T-helper 22 cell (primary cell): Measurements from ENCODE around the gene EHMT1.

ENCODE experiments used
- DNase-seq: peaks from one replicate; pipeline ENCODE4 v3.0.0-alpha.2; 2020; ENCODE audit warnings: low read depth

EHMT1 gene

GRCh38 chr9:137829260-137829996 is 210.6 kb downstream of the EHMT1 start:
- no peak for DNase-seq

DNA sequence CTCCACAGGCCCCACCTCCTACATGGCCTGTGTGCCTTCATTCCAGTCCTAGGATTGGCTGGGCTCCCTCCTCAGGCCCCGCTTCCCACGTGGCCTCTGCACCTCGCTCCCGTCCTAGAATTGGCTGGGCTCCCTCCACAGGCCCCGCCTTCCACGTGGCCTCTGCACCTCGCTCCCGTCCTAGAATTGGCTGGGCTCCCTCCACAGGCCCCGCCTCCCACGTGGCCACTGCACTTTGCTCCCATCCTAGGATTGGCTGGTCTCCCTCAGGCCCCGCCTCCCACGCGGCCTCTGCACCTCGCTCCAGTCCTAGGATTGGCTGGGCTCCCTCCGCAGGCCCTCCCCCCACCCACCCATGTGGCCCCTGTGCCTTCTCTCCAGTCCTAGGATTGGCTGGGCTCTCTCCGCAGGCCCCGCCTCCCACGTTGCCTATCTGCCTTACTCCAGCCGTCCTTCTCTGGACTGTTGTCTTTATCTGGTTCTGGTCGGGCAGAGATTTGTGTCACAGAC is 213.4 kb downstream of the EHMT1 start:
- DNase-seq = no peak

DNA sequence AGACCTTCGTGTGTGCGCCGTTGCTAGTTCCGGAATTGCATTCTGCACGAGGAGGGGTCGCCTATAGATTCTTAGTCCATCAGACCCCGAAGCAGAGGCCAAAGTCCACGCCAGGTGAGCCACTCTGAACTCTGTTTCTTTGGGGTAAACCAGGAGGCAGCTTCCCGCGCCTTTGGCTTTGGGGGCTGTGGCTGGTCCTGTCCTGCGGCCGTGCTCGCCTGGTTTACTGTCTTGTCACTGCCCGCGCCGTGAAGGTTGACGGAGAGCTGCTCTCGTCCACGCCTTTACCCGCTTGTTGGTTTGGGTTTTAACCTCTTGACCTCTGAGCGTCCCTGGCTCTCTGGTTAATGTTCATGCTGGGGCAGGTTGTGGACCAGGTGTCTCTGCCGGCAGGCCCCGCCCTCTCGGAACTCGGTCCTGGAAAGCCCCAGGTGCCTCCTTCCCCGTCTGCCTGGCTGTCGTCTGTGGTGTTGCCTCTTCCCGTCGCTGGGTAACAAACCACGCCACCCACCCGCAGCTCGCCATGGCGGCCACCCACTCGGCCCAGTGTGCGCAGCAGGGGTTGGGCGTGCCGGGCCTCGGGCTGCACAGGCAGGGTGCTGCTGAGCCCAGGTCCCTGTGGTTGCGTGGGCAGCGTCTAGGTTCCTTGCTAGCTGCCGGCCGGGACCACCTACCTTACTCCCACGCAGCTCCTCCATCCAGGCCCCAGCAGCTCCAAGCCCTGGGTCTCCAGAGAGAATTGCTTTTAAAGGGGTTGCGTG is 214.2 kb downstream of the EHMT1 start:
- DNase-seq = no peak

GRCh38 chr9:137833721-137834613 is 215.2 kb downstream of the EHMT1 start:
- no peak for DNase-seq

- no peak for DNase-seq
Measured at GRCh38 chr9:137834846-137835546, 216.2 kb downstream of the EHMT1 start.

GRCh38 chr9:137836151-137836830 is 217.5 kb downstream of the EHMT1 start:
- DNase-seq = no peak

- DNase-seq = no peak
Measured at GRCh38 chr9:137836831-137837241, 218.0 kb downstream of the EHMT1 start.

- DNase-seq = no peak
Measured at GRCh38 chr9:137837345-137838278, 218.8 kb downstream of the EHMT1 start.

GRCh38 chr9:137838576-137838975 is 219.8 kb downstream of the EHMT1 start:
- no peak for DNase-seq

DNA sequence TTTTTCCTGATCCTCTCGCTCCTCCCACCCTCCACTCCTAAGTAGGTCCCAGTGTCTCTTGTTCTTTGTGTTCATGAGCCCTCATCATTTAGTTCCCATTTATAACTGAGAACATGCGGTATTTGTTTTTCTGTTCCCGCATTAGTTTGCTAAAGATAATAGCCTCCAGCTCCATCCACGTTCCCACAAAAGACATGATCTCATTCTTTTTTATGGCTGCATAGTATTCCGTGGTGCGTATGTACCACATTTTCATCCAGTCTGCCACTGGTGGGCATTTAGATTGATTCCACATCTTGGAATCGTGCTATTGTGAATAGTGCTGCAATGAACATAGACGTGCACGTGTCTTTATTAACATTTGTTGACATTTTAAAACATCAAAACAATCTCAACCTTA is 224.6 kb downstream of the EHMT1 start:
- no peak for DNase-seq

GRCh38 chr9:137851516-137852267 is 232.9 kb downstream of the EHMT1 start:
- no peak for DNase-seq

DNA sequence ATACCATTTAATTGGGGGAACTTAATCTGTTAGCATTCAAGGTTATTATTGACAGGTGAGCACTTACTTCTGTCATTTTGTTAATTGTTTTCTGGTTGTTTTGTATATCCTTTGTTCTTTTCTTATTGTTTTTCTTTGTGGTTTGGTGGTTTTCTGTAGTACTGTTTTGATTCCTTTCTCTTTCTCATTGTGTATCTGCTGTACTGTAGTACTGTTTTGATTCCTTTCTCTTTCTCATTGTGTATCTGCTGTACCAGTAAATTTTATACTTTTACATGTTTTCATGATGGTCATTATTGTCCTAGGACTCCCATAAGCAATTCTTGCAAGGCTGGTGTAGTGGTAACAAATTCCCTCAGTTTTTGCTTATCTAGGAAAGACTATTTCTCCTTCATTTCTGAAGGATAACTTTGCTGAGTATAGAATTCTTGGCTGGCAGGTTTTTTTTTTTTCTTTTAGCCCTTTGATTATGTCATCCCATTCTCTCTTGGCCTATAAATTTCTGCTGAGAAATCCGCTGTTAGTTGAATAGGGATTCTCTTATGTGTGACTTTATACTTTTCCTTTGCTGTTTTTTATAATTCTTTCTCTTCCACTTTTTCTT is 234.7 kb downstream of the EHMT1 start:
- no peak for DNase-seq

- DNase-seq = no peak
Measured at GRCh38 chr9:137860361-137860760, 241.6 kb downstream of the EHMT1 start.

DNA sequence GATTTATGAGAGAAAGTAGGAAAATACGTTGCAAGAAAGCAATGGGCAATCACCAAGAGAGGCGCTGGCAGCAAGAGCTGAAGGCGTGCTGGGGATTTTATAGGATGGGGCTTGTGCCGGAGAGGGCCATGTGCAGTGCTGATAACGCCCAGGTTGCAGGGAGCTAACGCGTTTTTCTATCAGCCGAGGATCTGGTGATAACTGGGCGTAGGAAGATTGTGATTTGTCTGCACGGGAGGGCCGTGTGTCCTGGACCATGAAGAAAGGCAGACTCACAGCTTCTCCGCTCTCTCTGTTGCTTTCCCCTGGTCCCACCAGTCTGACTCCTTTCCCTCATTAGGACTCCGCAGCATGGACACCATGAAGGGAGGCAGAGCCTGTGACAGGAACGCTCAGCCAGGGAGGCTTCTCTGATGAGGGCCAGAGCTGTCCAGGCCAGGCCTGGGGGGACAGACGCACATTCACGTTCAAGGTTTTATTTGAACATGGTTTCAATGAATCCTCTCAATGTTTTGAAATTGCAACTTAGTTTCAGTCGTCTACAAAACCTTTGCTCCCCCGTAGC is 246.9 kb downstream of the EHMT1 start:
- DNase-seq = no peak

- no peak for DNase-seq
Measured at GRCh38 chr9:137866226-137867141, 247.7 kb downstream of the EHMT1 start.

- no peak for DNase-seq
Measured at GRCh38 chr9:137870432-137870831, 251.6 kb downstream of the EHMT1 start.

DNA sequence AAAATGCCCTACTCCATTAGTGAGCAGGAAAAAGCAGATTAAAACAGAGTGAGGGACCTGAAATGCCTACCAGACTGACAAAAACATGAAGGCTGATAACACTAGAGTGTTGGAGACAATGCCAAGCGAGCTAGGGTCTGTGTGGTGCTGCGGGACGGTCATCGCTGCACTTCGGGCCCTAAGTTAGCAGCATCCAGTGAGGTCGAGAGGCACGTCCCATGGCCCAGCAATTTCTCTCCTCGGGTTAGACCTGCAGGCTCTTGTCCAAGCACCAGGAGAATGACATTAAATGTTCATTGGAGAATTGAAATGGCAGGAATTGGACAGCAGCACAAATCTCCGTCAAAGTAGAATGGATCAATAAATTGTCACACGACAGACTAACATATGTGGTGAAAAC is 253.5 kb downstream of the EHMT1 start:
- no peak for DNase-seq
